Bronchial epithelial cell (primary cell): ENCODE measurements around the gene PIBF1. TPM values are rescaled to one million over a fixed set of nuclear protein-coding genes. Genes with fewer than 3 reads are reported as not detected.
A peak's percentile ranks its signal among the peaks of the same experiment; 100 is the strongest.
"Not testable (repeated sequence)": the region's sequence is repeated elsewhere in the genome, so short reads cannot be mapped to it uniquely, and the experiment has no call there.

Source experiments
- DNase-seq: peaks from one replicate; pipeline ENCODE4 v3.0.0-alpha.2; 2010; ENCODE audit warnings: low read depth
- FAIRE-seq: peaks from 2 replicates; lab custom pipeline; 2011; peaks lifted over from hg19 to GRCh38; lab: Jason Lieb, UNC
- H3K27me3 ChIP-seq: 2 replicates; pipeline ENCODE4 v1.5.1; 2011; ENCODE audit warnings: low read length; ENCODE audit not compliant: control insufficient read depth, insufficient read depth
- H3K36me3 ChIP-seq: 2 replicates; pipeline ENCODE4 v1.5.1; 2011; ENCODE audit warnings: low read length; ENCODE audit not compliant: control insufficient read depth, insufficient read depth
- H3K4me3 ChIP-seq: 2 replicates; pipeline ENCODE4 v1.5.1; 2011; ENCODE audit warnings: mild to moderate bottlenecking, low read depth, low read length, control low read depth
- total RNA-seq: library from RNA; depleted of rRNA; stranded (reverse); fragments of >200 nt; gene quantifications from 2 replicates; pipeline ENCODE4 v1.2.1, GENCODE V29; 2014
- TF ChIP-seq, protein P1 (sequence below): IDR thresholded peaks from 2 replicates; pipeline ENCODE4 v1.5.1; 2011; ENCODE audit warnings: mild to moderate bottlenecking, moderate library complexity, low read length, control low read depth, inconsistent platforms; ENCODE audit not compliant: insufficient read depth, severe bottlenecking

Gene PIBF1
- total RNA-seq, 1 donor from 2014 or later, result 16.8 TPM

GRCh38 chr13:72890546-72890945 lies 108.6 kb downstream of the PIBF1 start:
- FAIRE-seq (no peak), DNase-seq (peak; percentile 28)
- Histone ChIP-seq H3K27me3 (no peaks in the 10 kb centered on the region), H3K4me3 (no peak overlapping the region), H3K36me3 (no peaks in the 10 kb centered on the region)
- TF ChIP-seq, protein P1, sequence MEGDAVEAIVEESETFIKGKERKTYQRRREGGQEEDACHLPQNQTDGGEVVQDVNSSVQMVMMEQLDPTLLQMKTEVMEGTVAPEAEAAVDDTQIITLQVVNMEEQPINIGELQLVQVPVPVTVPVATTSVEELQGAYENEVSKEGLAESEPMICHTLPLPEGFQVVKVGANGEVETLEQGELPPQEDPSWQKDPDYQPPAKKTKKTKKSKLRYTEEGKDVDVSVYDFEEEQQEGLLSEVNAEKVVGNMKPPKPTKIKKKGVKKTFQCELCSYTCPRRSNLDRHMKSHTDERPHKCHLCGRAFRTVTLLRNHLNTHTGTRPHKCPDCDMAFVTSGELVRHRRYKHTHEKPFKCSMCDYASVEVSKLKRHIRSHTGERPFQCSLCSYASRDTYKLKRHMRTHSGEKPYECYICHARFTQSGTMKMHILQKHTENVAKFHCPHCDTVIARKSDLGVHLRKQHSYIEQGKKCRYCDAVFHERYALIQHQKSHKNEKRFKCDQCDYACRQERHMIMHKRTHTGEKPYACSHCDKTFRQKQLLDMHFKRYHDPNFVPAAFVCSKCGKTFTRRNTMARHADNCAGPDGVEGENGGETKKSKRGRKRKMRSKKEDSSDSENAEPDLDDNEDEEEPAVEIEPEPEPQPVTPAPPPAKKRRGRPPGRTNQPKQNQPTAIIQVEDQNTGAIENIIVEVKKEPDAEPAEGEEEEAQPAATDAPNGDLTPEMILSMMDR, result no peak

GRCh38 chr13:72891423-72891822 lies 109.5 kb downstream of the PIBF1 start:
- FAIRE-seq (no peak), DNase-seq (no peak)
- no peaks in the 10 kb centered on the region for H3K36me3 ChIP-seq
- no peak overlapping the region for H3K4me3 ChIP-seq
- TF ChIP-seq, protein P1, result no peak
- no peaks in the 10 kb centered on the region for H3K27me3 ChIP-seq

- Histone ChIP-seq H3K36me3 (no peaks in the 10 kb centered on the region), H3K27me3 (no peaks in the 10 kb centered on the region), H3K4me3 (no peak overlapping the region)
- FAIRE-seq (no peak), DNase-seq (no peak)
- TF ChIP-seq, protein P1, result no peak
These were observed 114.9 kb downstream of the PIBF1 start for GRCh38 chr13:72896869-72897268.

- not testable (repeated sequence) for DNase-seq, FAIRE-seq, H3K36me3 ChIP-seq, H3K27me3 ChIP-seq, H3K4me3 ChIP-seq
These were observed 119.6 kb downstream of the PIBF1 start for GRCh38 chr13:72901546-72901945.

- Histone ChIP-seq H3K27me3 (no peaks in the 10 kb centered on the region), H3K4me3 (no peak overlapping the region), H3K36me3 (peaks cover 3% of the 10 kb centered on the region)
- no peak for FAIRE-seq
- no peak for DNase-seq
- TF ChIP-seq, protein P1, result no peak
These were observed 126.5 kb downstream of the PIBF1 start for GRCh38 chr13:72908416-72908815.

DNA sequence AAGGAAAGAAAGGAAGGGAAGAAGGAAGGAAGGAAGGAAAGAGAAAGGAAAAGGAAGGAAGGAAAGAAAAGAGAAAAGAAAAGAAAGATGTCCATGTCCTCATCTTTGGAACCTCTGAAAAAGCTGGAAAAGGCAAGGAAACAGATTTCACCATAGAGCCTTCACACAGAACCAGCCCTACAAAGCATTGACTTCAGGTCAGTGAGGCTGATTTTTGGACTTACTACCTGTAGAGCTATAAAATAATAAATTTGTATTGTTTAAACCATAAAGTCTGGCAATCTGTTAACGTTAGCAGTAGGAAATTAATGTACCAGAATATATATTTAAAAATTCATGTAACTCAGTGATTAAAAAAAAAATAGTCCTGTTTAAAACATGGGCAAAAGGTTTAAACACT lies 130.0 kb downstream of the PIBF1 start:
- no peak for FAIRE-seq
- Histone ChIP-seq H3K36me3 (peaks cover 3% of the 10 kb centered on the region), H3K4me3 (no peak overlapping the region), H3K27me3 (no peaks in the 10 kb centered on the region)
- no peak for DNase-seq
- TF ChIP-seq, protein P1, result no peak
